NCI-H748 (cell line): Measurements from ENCODE around the gene NSG1.
A peak's percentile ranks its signal among the peaks of the same experiment; 100 is the strongest.

Source experiments
- DNase-seq: peaks from one replicate; lab custom pipeline; 2025; ENCODE audit not compliant: unreplicated experiment; lab: John Stamatoyannopoulos, UW

NSG1 gene

GRCh38 chr4:4430492-4431195, 43.7 kb downstream of the NSG1 start:
- DNase-seq = peak; percentile 21

- no peak for DNase-seq
Measured at GRCh38 chr4:4432341-4433125, 45.6 kb downstream of the NSG1 start.

- no peak for DNase-seq
Measured at GRCh38 chr4:4433941-4434340, 47.0 kb downstream of the NSG1 start.

GRCh38 chr4:4436244-4436823, 49.4 kb downstream of the NSG1 start:
- no peak for DNase-seq

GRCh38 chr4:4437798-4438470, 51.0 kb downstream of the NSG1 start:
- DNase-seq = no peak

- DNase-seq = no peak
Measured at GRCh38 chr4:4438891-4439290, 52.0 kb downstream of the NSG1 start.

- no peak for DNase-seq
Measured at GRCh38 chr4:4439782-4440181, 52.9 kb downstream of the NSG1 start.

GRCh38 chr4:4440333-4441061, 53.6 kb downstream of the NSG1 start:
- no peak for DNase-seq

GRCh38 chr4:4443821-4444220, 56.9 kb downstream of the NSG1 start:
- DNase-seq = no peak

GRCh38 chr4:4446434-4446833, 59.5 kb downstream of the NSG1 start:
- no peak for DNase-seq

GRCh38 chr4:4455210-4455865, 68.4 kb downstream of the NSG1 start:
- DNase-seq = no peak

GRCh38 chr4:4456351-4456750, 69.4 kb downstream of the NSG1 start:
- no peak for DNase-seq

GRCh38 chr4:4456816-4457578, 70.1 kb downstream of the NSG1 start:
- DNase-seq = no peak

GRCh38 chr4:4457803-4458553, 71.1 kb downstream of the NSG1 start:
- DNase-seq = no peak

- DNase-seq = no peak
Measured at GRCh38 chr4:4459181-4459580, 72.3 kb downstream of the NSG1 start.

- DNase-seq = no peak
Measured at GRCh38 chr4:4460759-4461158, 73.9 kb downstream of the NSG1 start.

GRCh38 chr4:4461178-4461577, 74.3 kb downstream of the NSG1 start:
- no peak for DNase-seq

- no peak for DNase-seq
Measured at GRCh38 chr4:4461850-4462249, 74.9 kb downstream of the NSG1 start.

GRCh38 chr4:4462970-4463369, 76.1 kb downstream of the NSG1 start:
- DNase-seq = no peak
